ENCODE data around the gene PDE4DIP.
"Not testable (repeated sequence)": the region's sequence is repeated elsewhere in the genome, so short reads cannot be mapped to it uniquely, and the experiment has no call there.

- not testable (repeated sequence) for TF ChIP-seq CTCF, POLR2AphosphoS5 (IDR thresholded peaks at IDR 0.05)
Observed at GRCh38 chr1:148894360-148895352, 50.4 kb downstream of the PDE4DIP start.
